Measurements from ENCODE around the gene SUPT3H.

SUPT3H gene

DNA sequence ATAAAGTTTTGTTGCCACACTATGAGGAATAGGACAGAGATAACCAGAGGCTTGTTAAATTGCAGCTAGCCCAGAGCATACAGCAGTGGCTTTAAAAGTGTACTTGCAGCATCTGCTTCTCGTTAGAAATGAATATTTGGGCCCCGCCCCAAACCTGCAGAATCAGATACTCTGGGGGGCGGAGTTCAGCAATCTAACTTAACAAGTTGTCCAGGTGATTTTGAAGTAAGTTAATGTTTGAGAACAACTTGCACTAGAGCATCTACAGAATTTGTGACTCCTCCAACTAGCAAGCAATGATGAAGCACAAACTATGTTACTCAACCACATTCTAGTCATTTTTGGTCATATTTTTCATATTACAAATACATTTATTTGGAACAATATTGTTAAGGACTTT is 10.6 kb upstream of the SUPT3H start:
- H3K4me3 ChIP-seq (ENCODE audit: low read depth, low read length), result no peak overlapping the region
- TF ChIP-seq CTCF (conservative IDR thresholded peaks at IDR 0.05; ENCODE audit: low read depth, low read length), result no peak
- peak; percentile 51 for DNase-seq (ENCODE audit: low read depth)

GRCh38 chr6:45387236-45387635 is 9.5 kb upstream of the SUPT3H start:
- DNase-seq (ENCODE audit: low read depth), result peak; percentile 14
- H3K4me3 ChIP-seq (ENCODE audit: low read depth, low read length), result no peak overlapping the region
- TF ChIP-seq CTCF (conservative IDR thresholded peaks at IDR 0.05; ENCODE audit: low read depth, low read length), result no peak

- no peak for DNase-seq (ENCODE audit: low read depth)
- TF ChIP-seq CTCF (conservative IDR thresholded peaks at IDR 0.05; ENCODE audit: low read depth, low read length), result no peak
- H3K4me3 ChIP-seq (ENCODE audit: low read depth, low read length), result no peak overlapping the region
Observed at GRCh38 chr6:45386501-45386900, 8.8 kb upstream of the SUPT3H start.

DNA sequence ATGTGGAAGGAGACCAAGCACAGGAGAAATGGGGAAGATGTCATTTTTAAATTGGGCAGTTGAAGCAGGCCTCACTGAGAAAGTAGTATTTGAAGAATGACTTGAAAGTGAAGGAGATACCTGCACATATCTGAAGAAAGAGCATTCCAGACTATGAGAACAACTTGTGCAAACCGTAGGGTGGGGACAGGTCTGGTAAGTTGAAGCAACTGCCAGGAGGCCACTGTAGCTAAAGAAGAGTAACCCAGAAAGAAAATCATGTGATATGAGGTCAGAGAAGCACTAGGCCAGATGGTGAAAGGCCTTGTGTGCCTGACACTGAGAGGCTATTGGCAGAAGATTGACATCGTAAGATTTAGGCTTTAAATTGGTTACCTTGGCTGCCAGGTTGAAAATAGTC is 4.7 kb upstream of the SUPT3H start:
- DNase-seq (ENCODE audit: low read depth), result no peak
- no peak overlapping the region for H3K4me3 ChIP-seq (ENCODE audit: low read depth, low read length)
- no peak for TF ChIP-seq CTCF (conservative IDR thresholded peaks at IDR 0.05; ENCODE audit: low read depth, low read length)

GRCh38 chr6:45378334-45378926 is 696 bp upstream of the SUPT3H start:
- TF ChIP-seq CTCF (conservative IDR thresholded peaks at IDR 0.05; ENCODE audit: low read depth, low read length), result no peak
- peak overlapping the region; percentile 76 for H3K4me3 ChIP-seq (ENCODE audit: low read depth, low read length)
- peak; percentile 58 for DNase-seq (ENCODE audit: low read depth)

- peak overlapping the region; percentile 76 for H3K4me3 ChIP-seq (ENCODE audit: low read depth, low read length)
- peak; percentile 43 for DNase-seq (ENCODE audit: low read depth)
- TF ChIP-seq CTCF (conservative IDR thresholded peaks at IDR 0.05; ENCODE audit: low read depth, low read length), result no peak
Observed at GRCh38 chr6:45377043-45377553, 636 bp downstream of the SUPT3H start.
